Right atrium auricular region (tissue), 2 donors: ENCODE results near the gene MICAL2. TPM values are rescaled to one million over a fixed set of nuclear protein-coding genes. Genes with fewer than 3 reads are reported as not detected.
A peak's percentile ranks its signal among the peaks of the same experiment; 100 is the strongest.

Experiments
- DNase-seq: peaks from one replicate; pipeline ENCODE4 v3.0.0-alpha.2; 2019; ENCODE audit warnings: low spot score
- H3K27ac ChIP-seq, 2 donors: fragments of 200-600 bp; sonication (generic); 1 replicate in 1 of 2; 2 replicates in 1 of 2; pipeline ENCODE4 v1.5.1; 2016 to 2019
- H3K27me3 ChIP-seq, 2 donors: fragments of 200-600 bp; sonication (generic); one replicate each; pipeline versions ENCODE4 v1.5.1 to v1.6.0; 2017 to 2019
- H3K36me3 ChIP-seq: fragments of 200-600 bp; sonication (generic); one replicate; pipeline ENCODE4 v1.5.1; 2016
- H3K4me1 ChIP-seq, 2 donors: fragments of 200-600 bp; sonication (generic); one replicate each; pipeline versions ENCODE4 v1.5.1 to v1.6.0; 2017 to 2019
- H3K4me3 ChIP-seq, 2 donors: fragments of 200-600 bp; sonication (generic); 1 replicate in 1 of 2; 2 replicates in 1 of 2; pipeline ENCODE4 v1.5.1; 2017 to 2019; ENCODE audit warnings: mild to moderate bottlenecking in 1 of 2, moderate library complexity in 1 of 2
- H3K9me3 ChIP-seq, 2 donors: fragments of 200-600 bp; sonication (generic); one replicate each; pipeline ENCODE4 v1.5.1; 2019
- total RNA-seq, 2 donors: library from RNA; depleted of rRNA; stranded (reverse); fragments of >200 nt; gene quantifications; one replicate each; pipeline ENCODE4 v1.1.0, GENCODE V29; 2016
- TF ChIP-seq, protein P1 (sequence below), 2 donors: fragments of 200-600 bp; sonication (generic); IDR thresholded peaks; one replicate each; pipeline ENCODE4 v1.5.1; 2019; ENCODE audit warnings: antibody characterized with exemption in 2 of 2

The MICAL2 gene
- total RNA-seq, 2 donors from 2014 or later, result 77.6 to 84.5 TPM

DNA sequence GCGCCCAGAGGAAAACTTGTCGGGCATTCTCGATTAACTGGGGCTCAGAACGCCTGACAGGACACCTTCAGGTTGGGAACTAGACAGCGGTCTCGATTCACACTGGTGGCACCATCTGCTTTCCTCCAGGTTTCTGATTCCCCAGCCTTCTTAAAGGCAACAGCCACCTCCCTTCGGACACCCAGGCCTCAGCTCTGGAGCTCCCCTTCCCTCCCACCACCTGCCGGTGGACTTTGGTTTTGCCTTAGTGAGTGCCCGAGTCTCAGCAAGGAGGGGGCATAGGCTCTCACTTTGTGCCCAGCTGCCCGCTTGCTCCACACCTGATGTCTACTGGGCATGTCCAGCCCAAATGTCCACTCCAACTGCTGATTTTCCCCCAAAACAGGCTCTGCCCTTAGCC, 156.6 kb downstream of the MICAL2 start:
- Histone ChIP-seq H3K27ac (no peak overlapping the region), H3K36me3 (peaks cover 9% of the 10 kb centered on the region), H3K27me3 (no peaks in the 10 kb centered on the region), H3K4me1 (peaks cover 0 to 45% of the 10 kb centered on the region in 2 donors), H3K9me3 (no peaks in the 10 kb centered on the region), H3K4me3 (no peak overlapping the region)
- TF ChIP-seq, protein P1, sequence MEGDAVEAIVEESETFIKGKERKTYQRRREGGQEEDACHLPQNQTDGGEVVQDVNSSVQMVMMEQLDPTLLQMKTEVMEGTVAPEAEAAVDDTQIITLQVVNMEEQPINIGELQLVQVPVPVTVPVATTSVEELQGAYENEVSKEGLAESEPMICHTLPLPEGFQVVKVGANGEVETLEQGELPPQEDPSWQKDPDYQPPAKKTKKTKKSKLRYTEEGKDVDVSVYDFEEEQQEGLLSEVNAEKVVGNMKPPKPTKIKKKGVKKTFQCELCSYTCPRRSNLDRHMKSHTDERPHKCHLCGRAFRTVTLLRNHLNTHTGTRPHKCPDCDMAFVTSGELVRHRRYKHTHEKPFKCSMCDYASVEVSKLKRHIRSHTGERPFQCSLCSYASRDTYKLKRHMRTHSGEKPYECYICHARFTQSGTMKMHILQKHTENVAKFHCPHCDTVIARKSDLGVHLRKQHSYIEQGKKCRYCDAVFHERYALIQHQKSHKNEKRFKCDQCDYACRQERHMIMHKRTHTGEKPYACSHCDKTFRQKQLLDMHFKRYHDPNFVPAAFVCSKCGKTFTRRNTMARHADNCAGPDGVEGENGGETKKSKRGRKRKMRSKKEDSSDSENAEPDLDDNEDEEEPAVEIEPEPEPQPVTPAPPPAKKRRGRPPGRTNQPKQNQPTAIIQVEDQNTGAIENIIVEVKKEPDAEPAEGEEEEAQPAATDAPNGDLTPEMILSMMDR (IDR thresholded peaks at IDR 0.05), result no peak
- no peak for DNase-seq

DNA sequence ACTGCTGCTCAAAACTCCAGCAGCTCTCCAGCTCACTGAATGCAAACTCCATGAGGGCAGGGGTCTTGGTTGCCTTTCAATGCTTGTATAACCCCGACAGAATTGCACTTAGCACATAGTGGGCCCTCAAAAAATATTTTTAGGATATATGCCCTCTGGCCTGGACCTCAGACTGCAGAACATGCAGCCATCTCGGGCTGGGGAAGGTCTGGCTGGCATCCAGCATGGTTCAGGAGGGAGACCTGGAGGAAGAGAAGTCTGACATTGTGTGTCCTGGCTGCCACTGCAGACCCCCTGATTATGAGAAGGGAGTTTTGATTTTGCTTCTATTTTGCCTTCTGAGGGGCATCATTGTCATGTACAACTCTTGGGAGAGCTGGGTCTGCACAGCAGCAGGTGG, 157.5 kb downstream of the MICAL2 start:
- Histone ChIP-seq H3K36me3 (peaks cover 9% of the 10 kb centered on the region), H3K9me3 (no peaks in the 10 kb centered on the region), H3K4me3 (no peak overlapping the region), H3K27me3 (no peaks in the 10 kb centered on the region), H3K4me1 (peaks cover 0 to 37% of the 10 kb centered on the region in 2 donors), H3K27ac (no peak overlapping the region)
- TF ChIP-seq, protein P1 (IDR thresholded peaks at IDR 0.05), result no peak
- DNase-seq, result no peak

DNA sequence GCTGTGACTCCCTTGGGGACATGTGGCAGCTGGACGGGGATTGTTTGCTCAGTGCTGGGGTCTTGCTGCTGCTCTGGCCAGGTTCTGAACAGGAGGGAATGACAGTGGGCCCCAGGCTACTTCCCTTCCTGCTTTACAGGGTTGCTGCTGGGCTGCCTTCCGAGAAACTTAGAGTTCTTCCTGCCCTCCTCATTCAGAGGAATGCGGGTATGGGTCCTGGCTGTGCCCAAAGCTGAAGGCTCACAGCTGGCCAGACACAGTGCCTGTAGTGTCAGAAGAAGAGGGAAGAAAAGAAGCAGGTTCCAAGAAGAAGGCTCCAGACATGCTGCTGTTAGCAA, 158.7 kb downstream of the MICAL2 start:
- TF ChIP-seq, protein P1 (IDR thresholded peaks at IDR 0.05), result no peak
- no peak for DNase-seq
- no peaks in the 10 kb centered on the region for H3K27me3 ChIP-seq
- H3K27ac ChIP-seq, result peak overlapping the region; percentile 54 to 65
- H3K4me1 ChIP-seq, result peaks cover 0 to 27% of the 10 kb centered on the region in 2 donors
- H3K36me3 ChIP-seq, result peaks cover 3% of the 10 kb centered on the region
- no peaks in the 10 kb centered on the region for H3K9me3 ChIP-seq
- no peak overlapping the region for H3K4me3 ChIP-seq

DNA sequence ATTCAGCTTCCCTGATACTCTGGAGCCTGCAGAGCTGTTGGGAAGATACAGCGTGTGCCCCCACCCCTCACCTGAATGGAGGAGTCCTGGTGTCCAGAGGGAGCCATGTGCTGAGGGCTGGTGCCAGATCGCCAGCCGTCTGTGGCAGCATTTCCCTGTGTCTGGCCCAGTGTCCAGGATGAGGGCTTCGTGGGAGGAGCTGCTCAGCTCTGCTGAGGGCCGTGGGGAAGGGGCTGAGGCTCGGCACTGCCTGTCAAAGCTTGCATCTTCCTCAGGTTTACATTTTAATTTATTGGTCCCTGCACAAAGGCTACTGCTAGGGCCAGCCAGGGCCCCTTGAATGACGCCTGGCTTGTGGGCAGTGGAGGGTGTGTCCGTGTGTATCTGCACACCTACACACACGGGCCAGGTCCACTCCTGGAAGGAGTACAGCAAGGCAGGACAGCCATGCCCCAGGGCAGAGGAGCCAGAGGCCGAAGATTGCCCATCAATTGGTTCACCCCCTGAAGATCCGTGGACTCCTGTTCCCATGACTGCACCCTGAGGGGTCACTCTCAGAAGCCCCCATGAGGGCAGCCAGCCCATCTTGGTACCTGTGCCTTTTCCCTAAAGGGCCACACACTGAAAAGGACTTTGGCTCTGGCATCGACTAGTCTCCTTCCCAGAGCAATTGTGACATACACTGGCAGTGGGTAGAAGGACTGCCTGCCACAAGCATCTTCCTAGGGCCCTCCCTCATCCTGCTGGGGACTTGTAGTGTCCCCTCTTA, 159.2 kb downstream of the MICAL2 start:
- Histone ChIP-seq H3K27ac (peak overlapping the region; percentile 54 to 65), H3K4me1 (peaks cover 0 to 24% of the 10 kb centered on the region in 2 donors), H3K9me3 (no peaks in the 10 kb centered on the region), H3K36me3 (no peaks in the 10 kb centered on the region), H3K4me3 (no peak overlapping the region), H3K27me3 (no peaks in the 10 kb centered on the region)
- TF ChIP-seq, protein P1 (IDR thresholded peaks at IDR 0.05), result no peak
- DNase-seq, result no peak

DNA sequence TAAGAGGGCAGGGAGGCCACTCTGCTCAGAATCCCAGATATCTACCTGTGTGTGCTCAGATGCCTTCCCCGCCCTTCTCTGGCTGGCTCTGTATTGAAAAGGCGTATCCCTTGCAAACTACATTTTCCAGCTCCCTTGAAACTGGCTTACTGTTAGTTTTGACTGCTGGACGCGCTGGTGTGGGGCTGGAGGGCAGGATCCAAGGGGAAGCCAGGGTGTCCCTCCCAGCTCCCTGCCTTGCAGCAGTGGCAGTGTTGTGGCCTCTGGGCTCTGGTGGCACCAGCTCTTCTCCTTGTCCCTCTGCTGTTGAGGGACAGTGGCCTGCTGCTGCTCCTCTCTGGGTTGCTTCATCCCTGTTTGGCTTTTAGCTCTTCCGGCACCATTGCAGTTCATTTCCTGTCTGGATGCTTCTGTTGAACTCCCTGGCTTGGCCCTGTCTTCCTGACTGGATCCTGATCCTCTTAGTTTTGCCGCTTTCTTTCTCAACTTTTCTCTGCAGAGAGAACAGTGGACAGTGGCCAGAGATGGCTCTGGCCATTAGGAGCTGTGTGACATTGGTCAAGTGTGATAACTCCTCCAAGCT, 159.9 kb downstream of the MICAL2 start:
- Histone ChIP-seq H3K9me3 (no peaks in the 10 kb centered on the region), H3K27ac (peak overlapping the region in 1 of 2 donors; percentile 54), H3K27me3 (no peaks in the 10 kb centered on the region), H3K36me3 (no peaks in the 10 kb centered on the region), H3K4me1 (peaks cover 0 to 24% of the 10 kb centered on the region in 2 donors), H3K4me3 (no peak overlapping the region)
- TF ChIP-seq, protein P1 (IDR thresholded peaks at IDR 0.05), result no peak
- no peak for DNase-seq
